OCI-M2 (cell line): ENCODE data around the gene NEMP2.

Source experiments
- DNase-seq: peaks from one replicate; lab custom pipeline; 2025; ENCODE audit not compliant: unreplicated experiment; lab: John Stamatoyannopoulos, UW

NEMP2 gene

GRCh38 chr2:190458352-190459107, 76.0 kb downstream of the NEMP2 start:
- DNase-seq, result no peak

- no peak for DNase-seq
Observed at GRCh38 chr2:190457256-190457655, 77.3 kb downstream of the NEMP2 start.

GRCh38 chr2:190456833-190457232, 77.7 kb downstream of the NEMP2 start:
- no peak for DNase-seq

GRCh38 chr2:190455358-190456095, 79.0 kb downstream of the NEMP2 start:
- no peak for DNase-seq

GRCh38 chr2:190454795-190455194, 79.7 kb downstream of the NEMP2 start:
- no peak for DNase-seq
